IPS-18a (cell line): ENCODE results near the gene PPL.

Experiments used
- H3K27ac ChIP-seq: one replicate; pipeline ENCODE4 v1.5.1; 2013; ENCODE audit warnings: low read length
- H3K27me3 ChIP-seq: one replicate; pipeline ENCODE4 v1.6.1; 2013; ENCODE audit warnings: mild to moderate bottlenecking, low read length; ENCODE audit not compliant: control insufficient read depth, insufficient read depth
- H3K36me3 ChIP-seq: one replicate; pipeline ENCODE4 v1.6.1; 2013; ENCODE audit warnings: low read depth, low read length; ENCODE audit not compliant: control insufficient read depth
- H3K4me1 ChIP-seq: one replicate; pipeline ENCODE4 v1.6.1; 2013; ENCODE audit warnings: low read depth, low read length; ENCODE audit not compliant: control insufficient read depth
- H3K4me3 ChIP-seq: one replicate; pipeline ENCODE4 v1.5.1; 2013; ENCODE audit warnings: low read length
- H3K9ac ChIP-seq: one replicate; pipeline ENCODE4 v1.6.1; 2013; ENCODE audit warnings: mild to moderate bottlenecking, low read length, moderate library complexity
- H3K9me3 ChIP-seq: one replicate; pipeline ENCODE4 v1.6.1; 2013; ENCODE audit warnings: low read depth, low read length; ENCODE audit not compliant: control insufficient read depth

The PPL gene

DNA sequence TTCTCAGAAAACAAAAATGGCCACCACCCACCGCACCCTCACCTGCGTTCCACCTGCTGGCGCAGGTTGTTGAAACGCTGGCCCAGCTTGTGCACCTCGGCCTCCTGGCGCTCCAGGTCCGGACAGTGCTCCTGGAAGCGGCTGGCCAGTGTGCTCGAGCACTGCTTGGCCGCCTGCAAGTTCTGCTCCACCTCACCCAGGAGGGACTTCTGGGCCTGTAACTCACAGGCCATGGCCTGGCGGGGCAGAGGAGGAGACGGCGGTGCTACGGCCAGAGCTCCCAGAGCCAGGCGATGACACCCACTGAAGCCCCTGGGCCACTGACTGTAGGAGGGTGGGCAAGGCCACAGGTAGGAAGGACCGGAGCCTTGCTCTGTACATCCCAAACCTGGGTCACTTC, 46.3 kb downstream of the PPL start:
- H3K27me3 ChIP-seq: no peaks in the 10 kb centered on the region
- H3K4me1 ChIP-seq: no peaks in the 10 kb centered on the region
- H3K4me3 ChIP-seq: no peak overlapping the region
- H3K27ac ChIP-seq: no peak overlapping the region
- peaks cover 17% of the 10 kb centered on the region for H3K36me3 ChIP-seq
- H3K9me3 ChIP-seq: no peaks in the 10 kb centered on the region
- no peak overlapping the region for H3K9ac ChIP-seq

DNA sequence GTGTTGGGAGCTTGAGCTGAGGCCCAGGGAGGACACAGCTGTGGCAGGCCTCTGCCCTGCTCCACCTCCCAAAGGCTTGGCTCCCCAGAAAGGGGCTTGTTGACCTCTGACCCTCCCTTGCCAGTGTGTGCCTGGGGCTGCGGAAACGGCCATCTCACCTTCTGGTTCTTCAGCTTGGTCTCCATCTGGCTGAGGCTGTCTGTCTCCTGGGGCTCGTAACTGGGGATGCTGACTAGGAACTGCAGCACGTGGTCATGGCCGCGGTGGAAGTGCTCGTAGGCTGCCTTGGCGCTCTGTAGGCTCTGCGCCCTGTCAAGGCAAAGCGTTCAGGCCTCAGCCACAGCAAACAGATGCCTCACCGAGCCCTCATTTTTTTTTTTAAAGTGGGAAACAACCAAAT, 46.9 kb downstream of the PPL start:
- peaks cover 23% of the 10 kb centered on the region for H3K36me3 ChIP-seq
- no peaks in the 10 kb centered on the region for H3K4me1 ChIP-seq
- no peaks in the 10 kb centered on the region for H3K9me3 ChIP-seq
- H3K9ac ChIP-seq: no peak overlapping the region
- H3K27ac ChIP-seq: no peak overlapping the region
- H3K27me3 ChIP-seq: no peaks in the 10 kb centered on the region
- no peak overlapping the region for H3K4me3 ChIP-seq

DNA sequence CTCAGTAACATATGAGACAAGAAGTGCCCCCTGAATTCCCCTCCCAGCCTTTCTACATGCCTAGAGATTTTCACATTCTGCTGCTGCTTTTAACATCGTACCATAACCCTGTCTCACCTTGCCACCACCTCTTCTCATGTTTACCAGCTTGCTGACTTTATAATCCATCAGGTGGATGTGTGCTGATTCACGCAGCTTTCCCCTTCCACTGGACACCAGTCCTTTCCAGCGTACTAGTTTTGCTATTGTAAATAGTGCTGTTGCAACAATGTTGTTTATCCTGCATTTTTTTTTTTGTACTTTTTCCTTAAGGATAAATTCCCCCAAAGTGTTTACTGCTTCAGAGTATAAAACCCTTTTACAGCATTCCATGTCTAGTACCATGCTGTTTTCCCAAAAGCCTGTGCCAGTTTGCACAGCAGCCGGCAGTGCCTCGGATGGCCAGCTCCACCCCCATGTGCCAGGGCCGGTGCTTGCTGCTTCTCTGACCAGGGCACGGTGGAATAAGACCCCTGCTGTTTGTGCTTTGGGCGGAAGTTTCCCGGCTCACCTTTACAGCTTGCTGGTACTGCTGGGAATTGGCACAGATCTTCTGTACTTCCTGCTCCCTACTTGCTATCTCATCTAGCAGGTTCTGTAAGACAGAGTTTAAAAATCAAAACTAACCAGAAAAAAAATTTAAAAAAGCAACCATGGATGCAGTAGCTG, 48.4 kb downstream of the PPL start:
- no peak overlapping the region for H3K27ac ChIP-seq
- H3K9ac ChIP-seq: no peak overlapping the region
- no peaks in the 10 kb centered on the region for H3K9me3 ChIP-seq
- H3K4me3 ChIP-seq: no peak overlapping the region
- H3K4me1 ChIP-seq: no peaks in the 10 kb centered on the region
- H3K27me3 ChIP-seq: no peaks in the 10 kb centered on the region
- peaks cover 35% of the 10 kb centered on the region for H3K36me3 ChIP-seq

DNA sequence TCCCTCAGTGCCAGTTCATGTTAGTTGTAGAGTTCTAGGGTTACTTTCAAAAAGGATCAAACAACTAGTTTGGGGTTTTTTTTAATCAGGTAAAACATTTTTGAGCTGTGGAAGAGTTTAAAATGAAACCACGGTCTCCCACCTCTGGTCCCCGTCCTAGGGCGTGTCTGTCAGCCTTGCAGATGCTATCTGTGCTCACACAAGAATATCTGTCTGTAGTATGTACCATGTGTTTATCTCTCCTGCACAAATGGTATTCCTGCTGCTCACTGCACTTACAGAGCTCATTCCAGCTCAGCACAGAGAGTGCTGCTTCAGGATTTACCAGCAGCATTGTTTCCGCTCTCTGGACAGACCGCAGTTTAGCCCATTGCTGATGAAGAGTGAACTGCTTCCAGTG, 50.8 kb downstream of the PPL start:
- no peak overlapping the region for H3K27ac ChIP-seq
- H3K9me3 ChIP-seq: no peaks in the 10 kb centered on the region
- no peak overlapping the region for H3K9ac ChIP-seq
- no peak overlapping the region for H3K4me3 ChIP-seq
- no peaks in the 10 kb centered on the region for H3K27me3 ChIP-seq
- no peaks in the 10 kb centered on the region for H3K4me1 ChIP-seq
- peaks cover 54% of the 10 kb centered on the region for H3K36me3 ChIP-seq

DNA sequence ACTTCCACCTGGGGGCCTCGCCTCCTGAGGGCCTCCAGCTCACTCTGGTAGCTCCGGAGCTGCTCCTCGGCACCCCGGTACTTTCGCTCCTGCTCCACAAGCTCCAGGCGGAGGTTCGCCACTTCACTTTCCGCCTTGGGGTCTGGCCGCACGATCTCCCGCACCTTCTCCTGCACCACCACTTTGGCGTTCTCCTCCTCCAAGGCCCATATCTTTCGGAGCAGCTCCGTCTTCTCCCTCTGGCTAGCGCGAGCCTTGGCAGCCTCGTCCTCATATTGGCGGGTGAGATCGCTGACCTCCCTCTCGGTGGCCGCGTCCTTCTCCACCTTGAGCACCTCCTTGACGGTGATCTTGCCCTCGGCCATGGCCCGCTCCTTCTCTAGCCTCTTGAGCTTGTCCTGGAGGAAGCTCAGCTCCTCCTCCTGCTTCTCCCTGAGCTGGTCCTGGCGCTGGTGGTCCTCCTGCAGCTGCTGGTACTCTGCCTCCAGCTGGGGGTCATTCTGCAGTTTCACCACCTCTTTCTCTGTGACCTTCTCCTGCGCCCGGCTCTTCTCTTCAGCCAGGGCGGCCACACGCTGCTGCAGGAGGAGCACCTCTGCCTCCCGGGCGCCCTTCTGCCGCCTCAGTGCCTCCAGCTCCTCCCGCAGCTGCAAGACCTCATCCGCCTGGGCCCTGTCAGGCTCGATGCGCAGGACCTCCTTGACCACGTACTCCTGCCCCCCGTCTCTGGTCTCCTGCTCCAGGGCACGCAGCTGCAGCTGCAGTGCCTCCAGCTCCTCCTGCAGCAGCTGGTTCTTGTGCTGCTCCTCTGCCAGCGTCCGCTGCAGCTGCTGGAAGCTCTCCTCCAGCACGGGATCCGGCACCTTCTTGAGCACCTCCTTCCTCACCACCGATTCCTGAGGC, 51.7 kb downstream of the PPL start:
- H3K27me3 ChIP-seq: no peaks in the 10 kb centered on the region
- H3K4me1 ChIP-seq: no peaks in the 10 kb centered on the region
- H3K4me3 ChIP-seq: no peak overlapping the region
- no peaks in the 10 kb centered on the region for H3K9me3 ChIP-seq
- peaks cover 62% of the 10 kb centered on the region for H3K36me3 ChIP-seq
- H3K27ac ChIP-seq: no peak overlapping the region
- no peak overlapping the region for H3K9ac ChIP-seq

DNA sequence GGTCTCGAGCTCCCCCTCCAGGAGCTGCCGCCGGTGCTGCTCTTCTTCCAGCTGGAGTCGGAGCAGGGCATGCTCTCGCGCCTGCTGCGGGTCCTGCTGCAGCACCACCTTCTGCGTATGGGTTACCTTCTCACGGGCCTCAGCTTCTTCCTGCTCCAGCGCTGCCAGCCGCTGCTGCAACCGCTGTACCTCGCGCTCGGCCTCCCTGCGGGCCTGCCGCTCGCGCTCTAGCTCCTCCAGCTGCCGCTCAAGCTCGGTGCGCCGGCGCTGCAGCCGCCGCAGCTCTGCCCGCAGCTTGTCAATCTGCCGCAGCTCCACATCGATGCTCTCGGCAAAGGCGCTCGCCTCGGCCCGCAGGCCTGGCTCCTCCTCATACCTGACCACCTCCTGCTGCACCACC, 52.7 kb downstream of the PPL start:
- Histone ChIP-seq H3K36me3 (peaks cover 71% of the 10 kb centered on the region), H3K9ac (no peak overlapping the region), H3K9me3 (no peaks in the 10 kb centered on the region), H3K27ac (no peak overlapping the region), H3K4me1 (no peaks in the 10 kb centered on the region), H3K27me3 (no peaks in the 10 kb centered on the region), H3K4me3 (no peak overlapping the region)

DNA sequence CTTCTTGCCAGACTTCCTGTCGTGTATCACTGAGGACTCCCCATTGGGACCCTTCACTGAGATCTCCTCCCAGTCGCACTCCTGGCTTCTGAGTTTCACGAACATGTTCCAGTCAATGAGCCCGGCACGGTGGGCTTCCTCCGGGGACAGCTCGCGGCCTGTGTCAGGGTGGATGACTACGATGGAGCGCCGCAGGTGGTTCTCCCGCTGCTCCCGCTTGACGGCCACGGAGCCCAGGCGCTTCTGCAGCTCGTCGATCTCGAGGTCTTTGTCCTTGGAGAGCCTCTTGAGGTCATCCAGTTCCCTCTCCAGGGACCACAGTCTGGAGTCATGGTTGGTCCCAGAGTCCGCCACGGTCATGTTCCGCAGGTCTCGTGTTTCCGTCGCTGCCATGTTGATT, 53.4 kb downstream of the PPL start:
- Histone ChIP-seq H3K9ac (no peak overlapping the region), H3K27me3 (no peaks in the 10 kb centered on the region), H3K36me3 (peaks cover 78% of the 10 kb centered on the region), H3K9me3 (no peaks in the 10 kb centered on the region), H3K4me1 (no peaks in the 10 kb centered on the region), H3K27ac (no peak overlapping the region), H3K4me3 (no peak overlapping the region)

DNA sequence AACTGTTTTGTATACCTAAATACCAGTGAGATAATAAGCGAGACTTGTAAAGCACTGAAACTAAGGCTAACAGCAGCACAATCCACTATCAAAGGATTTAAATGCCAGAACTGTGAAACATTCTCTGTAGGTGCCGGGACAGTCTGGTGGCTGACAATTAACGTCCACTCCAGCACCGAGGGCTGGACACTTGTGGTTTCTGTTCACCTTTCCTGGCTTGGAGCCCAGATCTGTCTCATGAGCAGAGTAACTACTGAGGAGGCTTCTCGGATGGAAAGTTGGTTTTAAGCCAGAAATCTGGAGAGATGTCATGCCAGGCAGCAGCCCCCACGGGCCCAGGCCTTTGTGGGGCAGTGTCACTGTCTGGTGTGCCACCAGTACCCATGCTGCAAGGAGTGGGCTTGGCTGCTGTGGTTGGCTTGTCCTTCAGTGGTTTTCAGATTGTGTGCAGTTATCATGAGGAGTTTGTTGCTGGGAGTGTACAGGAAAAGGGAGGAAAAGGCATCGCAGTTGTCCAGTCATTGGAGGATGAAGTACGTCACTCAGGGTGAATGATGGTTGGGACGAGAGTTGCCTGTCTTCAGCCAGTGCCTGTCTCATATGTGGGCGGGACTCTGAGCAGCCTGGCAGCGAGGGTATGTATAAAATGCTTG, 54.2 kb downstream of the PPL start:
- H3K4me1 ChIP-seq: no peaks in the 10 kb centered on the region
- H3K27me3 ChIP-seq: no peaks in the 10 kb centered on the region
- H3K27ac ChIP-seq: no peak overlapping the region
- peaks cover 85% of the 10 kb centered on the region for H3K36me3 ChIP-seq
- H3K9ac ChIP-seq: no peak overlapping the region
- no peaks in the 10 kb centered on the region for H3K9me3 ChIP-seq
- no peak overlapping the region for H3K4me3 ChIP-seq

DNA sequence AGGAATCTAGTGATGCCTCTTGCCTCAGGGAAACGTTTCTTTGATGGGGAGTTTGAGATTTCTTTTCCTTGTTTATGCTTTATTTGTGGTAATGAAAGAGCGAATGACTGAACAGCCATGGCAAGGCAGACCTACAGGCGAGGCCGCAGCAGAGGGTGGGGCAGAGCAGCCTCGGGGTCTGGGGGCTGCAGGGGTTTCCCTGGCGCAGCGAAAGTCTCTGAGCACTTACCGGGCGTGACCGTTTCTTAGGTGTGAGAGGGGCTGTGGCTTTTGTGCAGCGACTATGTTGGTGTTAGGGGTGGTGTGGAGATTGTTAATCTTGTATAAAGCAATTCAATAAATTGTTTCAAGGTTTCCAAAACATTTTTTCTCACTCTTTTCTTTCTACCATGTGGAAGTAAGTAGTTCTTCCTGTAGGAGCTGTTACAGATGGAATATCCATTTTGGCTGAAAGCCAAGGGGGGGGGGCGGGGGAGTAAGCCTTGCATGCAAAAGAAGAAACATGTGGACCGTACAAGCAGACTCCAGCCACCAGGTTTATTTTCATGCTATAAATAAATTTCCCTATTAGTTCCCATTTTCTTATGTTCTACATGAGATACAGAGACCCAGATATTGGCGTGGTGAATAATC, 54.8 kb downstream of the PPL start:
- Histone ChIP-seq H3K9me3 (no peaks in the 10 kb centered on the region), H3K27me3 (no peaks in the 10 kb centered on the region), H3K9ac (no peak overlapping the region), H3K4me3 (no peak overlapping the region), H3K27ac (no peak overlapping the region), H3K36me3 (peaks cover 86% of the 10 kb centered on the region), H3K4me1 (no peaks in the 10 kb centered on the region)

DNA sequence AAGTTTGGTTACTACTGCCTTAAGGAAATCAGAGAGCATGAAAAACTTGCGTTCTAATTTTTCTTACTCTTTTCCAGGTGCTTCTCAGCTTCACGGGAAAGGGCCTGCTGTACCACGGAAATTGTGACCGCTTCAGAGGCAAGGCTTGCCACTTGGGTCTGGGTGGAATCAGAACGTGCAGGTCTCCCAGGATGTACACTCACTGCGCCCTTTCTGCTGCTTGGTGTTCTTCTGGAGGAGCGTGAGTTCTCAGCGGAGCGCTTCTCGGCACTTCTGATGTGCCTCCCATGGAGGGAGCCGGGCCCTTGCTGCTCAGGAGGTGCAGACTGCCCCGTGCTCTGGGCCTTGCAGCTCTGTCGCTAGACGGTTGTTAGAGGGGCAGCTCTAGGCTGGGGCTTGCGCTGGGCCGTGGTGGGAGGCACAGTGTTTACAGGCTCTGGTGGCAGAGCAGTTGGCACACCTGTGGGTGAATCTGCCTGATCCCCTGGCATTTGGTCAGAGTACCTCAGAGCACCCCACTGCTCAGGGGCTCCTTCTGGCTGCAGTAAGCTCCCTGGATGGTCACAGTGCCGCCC, 56.9 kb downstream of the PPL start:
- Histone ChIP-seq H3K4me1 (no peaks in the 10 kb centered on the region), H3K27ac (no peak overlapping the region), H3K36me3 (peaks cover 80% of the 10 kb centered on the region), H3K27me3 (no peaks in the 10 kb centered on the region), H3K9me3 (no peaks in the 10 kb centered on the region), H3K9ac (no peak overlapping the region), H3K4me3 (no peak overlapping the region)

DNA sequence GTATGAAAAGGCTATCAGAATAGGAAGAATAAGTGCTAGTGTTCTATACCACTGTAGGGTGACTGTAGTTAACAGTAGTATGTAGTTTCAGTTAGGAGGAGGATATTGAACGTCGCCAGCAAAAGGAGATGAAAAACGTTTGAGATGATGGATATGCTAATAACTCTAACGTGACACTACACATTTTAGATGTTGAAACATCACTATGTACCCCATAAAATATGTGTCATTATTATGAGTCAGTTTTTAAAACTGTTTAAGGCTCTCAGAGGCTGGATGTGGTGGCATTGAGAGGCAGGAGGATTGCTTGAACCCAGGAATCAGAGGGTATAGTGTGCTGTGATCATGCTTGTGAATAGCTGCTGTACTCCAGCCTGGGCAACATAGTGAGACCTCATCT, 57.9 kb downstream of the PPL start:
- Histone ChIP-seq H3K27me3 (no peaks in the 10 kb centered on the region), H3K27ac (no peak overlapping the region), H3K9ac (no peak overlapping the region), H3K9me3 (no peaks in the 10 kb centered on the region), H3K36me3 (peaks cover 82% of the 10 kb centered on the region), H3K4me3 (no peak overlapping the region), H3K4me1 (no peaks in the 10 kb centered on the region)
